B cell (primary cell): Measurements from ENCODE around the gene TMEM132D. TPM values are rescaled to one million over a fixed set of nuclear protein-coding genes. Genes with fewer than 3 reads are reported as not detected.

ENCODE experiments used
- ATAC-seq: fragments of 200-7000 bp; cut with Tn5 transposase; one replicate; pipeline ENCODE4 v1.10.0; 2021; ENCODE audit warnings: low read depth, mild to moderate bottlenecking, moderate number of reproducible peaks, moderate library complexity
- CTCF ChIA-PET: fragments of 350-600 bp; sonication (Branson Sonifier 250); formaldehyde crosslinking; loops from one replicate; lab custom pipeline; 2021; ENCODE audit warnings: antibody characterized with exemption, inconsistent platforms; lab: Charles Lee
- POLR2A ChIA-PET: fragments of 350-600 bp; sonication (Branson Sonifier 250); formaldehyde crosslinking; loops from one replicate; lab custom pipeline; 2021; ENCODE audit warnings: antibody characterized with exemption; lab: Charles Lee
- DNase-seq: peaks from one replicate; pipeline ENCODE4 v3.0.0; 2013
- H2AFZ ChIP-seq: 2 replicates; pipeline ENCODE4 v1.6.1; 2012; ENCODE audit warnings: mild to moderate bottlenecking, low read depth, low read length; ENCODE audit not compliant: insufficient read depth, poor library complexity, severe bottlenecking
- H3K27ac ChIP-seq, 2 donors: 1 replicate in 1 of 2; 2 replicates in 1 of 2; pipeline ENCODE4 v1.5.1; 2012 to 2013; ENCODE audit warnings: low read length in 2 of 2, mild to moderate bottlenecking in 2 of 2, moderate library complexity in 1 of 2
- H3K27me3 ChIP-seq, 4 experiments: fragments of 200-600 bp in 1 of 4; sonication (generic) in 1 of 4; replicated peaks in 1 of 4; 1 replicate in 2 of 4; 2 replicates in 2 of 4; pipeline versions ENCODE4 v1.6.1 to v1.7.0; 2013 to 2016; ENCODE audit warnings: low read length in 3 of 4, mild to moderate bottlenecking in 2 of 4, mixed read lengths in 1 of 4, moderate library complexity in 1 of 4; ENCODE audit not compliant: insufficient read depth in 4 of 4, control insufficient read depth in 3 of 4; ENCODE audit errors: control extremely low read depth in 1 of 4
- H3K36me3 ChIP-seq, 2 experiments: replicated peaks in 1 of 2; 1 replicate in 1 of 2; 2 replicates in 1 of 2; pipeline versions ENCODE4 v1.6.1 to v1.7.1; 2013; ENCODE audit warnings: low read length in 1 of 2; ENCODE audit not compliant: insufficient read depth in 2 of 2, control insufficient read depth in 1 of 2; ENCODE audit errors: control extremely low read depth in 1 of 2, extremely low read depth in 1 of 2
- H3K4me1 ChIP-seq, 2 donors: fragments of 200-600 bp in 1 of 2; sonication (generic) in 1 of 2; 1 replicate in 1 of 2; 2 replicates in 1 of 2; pipeline versions ENCODE4 v1.5.1 to v1.6.1; 2013 to 2017; ENCODE audit warnings: low read length in 2 of 2; ENCODE audit not compliant: control insufficient read depth in 2 of 2, insufficient read depth in 2 of 2
- H3K4me2 ChIP-seq: replicated peaks from 2 replicates; pipeline ENCODE3; 2012; ENCODE audit warnings: mild to moderate bottlenecking, low read depth, low read length; ENCODE audit not compliant: poor library complexity, severe bottlenecking
- H3K4me3 ChIP-seq, 5 experiments: fragments of 200-600 bp in 1 of 5; sonication (generic) in 1 of 5; 1 replicate in 3 of 5; 2 replicates in 2 of 5; pipeline versions ENCODE4 v1.5.1 to v1.7.0; 2011 to 2016; ENCODE audit warnings: low read length in 4 of 5, mild to moderate bottlenecking in 4 of 5, low read depth in 2 of 5, control low read depth in 1 of 5, moderate library complexity in 1 of 5; ENCODE audit not compliant: insufficient read depth in 1 of 5; ENCODE audit errors: control extremely low read depth in 1 of 5, extremely low read depth in 1 of 5
- H3K79me2 ChIP-seq: fragments of 200-600 bp; sonication (generic); one replicate; pipeline ENCODE4 v1.6.0; 2016; ENCODE audit warnings: low read length; ENCODE audit not compliant: control insufficient read depth, insufficient read depth
- H3K9ac ChIP-seq: fragments of 200-600 bp; sonication (generic); 2 replicates; pipeline ENCODE4 v1.6.1; 2017; ENCODE audit warnings: mild to moderate bottlenecking, low read length, moderate library complexity
- H3K9me3 ChIP-seq, 3 donors: one replicate each; pipeline versions ENCODE4 v1.6.1 to v1.7.1; 2013; ENCODE audit warnings: low read length in 2 of 3; ENCODE audit not compliant: control insufficient read depth in 2 of 3, insufficient read depth in 1 of 3; ENCODE audit errors: control extremely low read depth in 1 of 3
- H4K20me1 ChIP-seq: 2 replicates; pipeline ENCODE4 v1.6.0; 2012; ENCODE audit warnings: mild to moderate bottlenecking, low read length; ENCODE audit not compliant: insufficient read depth, control insufficient read depth, poor library complexity, severe bottlenecking
- H3K27ac Mint-ChIP-seq: one replicate; pipeline ENCODE4 v1.8.0; 2021; ENCODE audit warnings: mixed read lengths
- H3K27me3 Mint-ChIP-seq: one replicate; pipeline ENCODE4 v1.8.0; 2021; ENCODE audit warnings: mixed read lengths
- H3K4me1 Mint-ChIP-seq: one replicate; pipeline ENCODE4 v1.8.0; 2021; ENCODE audit warnings: mixed read lengths
- H3K4me3 Mint-ChIP-seq: one replicate; pipeline ENCODE4 v1.8.0; 2021; ENCODE audit warnings: mixed read lengths
- H3K9me3 Mint-ChIP-seq: one replicate; pipeline ENCODE4 v1.8.0; 2022; ENCODE audit warnings: mixed read lengths; ENCODE audit not compliant: insufficient read depth
- CTCF ChIP-seq: fragments of 200-600 bp; IDR thresholded peaks from one replicate; pipeline ENCODE4 v1.8.0; 2022; ENCODE audit warnings: antibody characterized with exemption, mild to moderate bottlenecking
- EZH2 ChIP-seq: IDR thresholded peaks from 2 replicates; pipeline ENCODE4 v1.6.1; 2012; ENCODE audit warnings: borderline replicate concordance, low read depth, mild to moderate bottlenecking, moderate library complexity, low read length; ENCODE audit not compliant: insufficient read depth, poor library complexity, severe bottlenecking
- WGBS: methylation state at CpG from one replicate; pipeline ENCODE4 v1.1.5; 2013; ENCODE audit warnings: missing lambda C conversion rate; ENCODE audit not compliant: insufficient coverage; 5-methylcytosine and 5-hydroxymethylcytosine counted together
- intact Hi-C: fragments of 100-400 bp; cut with micrococcal nuclease; formaldehyde crosslinking; loops from one replicate; pipeline ENCODE4 v1.10.0; 2022
- polyA plus RNA-seq: library from polyadenylated mRNA; depleted of rRNA; stranded (reverse); fragments of >200 nt; gene quantifications from 2 replicates; pipeline ENCODE4 v1.2.3, GENCODE V29; 2012
- total RNA-seq, 2 donors: library from RNA; stranded (reverse); fragments of 120-200 nt in 1 of 2; gene quantifications; 1 replicate in 1 of 2; 2 replicates in 1 of 2; pipeline versions ENCODE4 v1.2.3 to v1.2.4, GENCODE V29; 2013 to 2022

The TMEM132D gene
- total and polyA plus RNA-seq, 2 donors (not counting 1 experiment from before 2014, with no cell fraction given): not detected

- ChIA-PET CTCF (no interaction called here), POLR2A (no interaction called here)
- intact Hi-C loops: no loop called here
- no peaks in the 10 kb centered on the region for H3K27me3 ChIP-seq
- Mint-ChIP-seq H3K27ac (no peak overlapping the region), H3K27me3 (peaks cover 3% of the 10 kb centered on the region), H3K9me3 (no peaks in the 10 kb centered on the region), H3K4me1 (no peaks in the 10 kb centered on the region), H3K4me3 (no peak overlapping the region)
- H2AFZ ChIP-seq: no peak overlapping the region
- DNase-seq (no peak), ATAC-seq (no peak)
- H3K79me2 ChIP-seq: no peaks in the 10 kb centered on the region
- H3K4me3 ChIP-seq: no peak overlapping the region
- H3K4me1 ChIP-seq: no peaks in the 10 kb centered on the region
- H3K27ac ChIP-seq: no peak overlapping the region
- TF ChIP-seq CTCF (no peak), EZH2 (no peak)
- no peaks in the 10 kb centered on the region for H4K20me1 ChIP-seq
- WGBS: 82% methylated on average over 14 of the region's 19 CpGs
- H3K4me2 ChIP-seq: no peak overlapping the region
- no peaks in the 10 kb centered on the region for H3K9me3 ChIP-seq
- H3K9ac ChIP-seq: no peak overlapping the region
- no peaks in the 10 kb centered on the region for H3K36me3 ChIP-seq
Observed at GRCh38 chr12:129184127-129184928, 719.5 kb downstream of the TMEM132D start.

GRCh38 chr12:129179941-129180553, 723.8 kb downstream of the TMEM132D start:
- no peaks in the 10 kb centered on the region for H3K4me1 Mint-ChIP-seq
- peaks cover 4% of the 10 kb centered on the region for H3K9me3 Mint-ChIP-seq
- Histone ChIP-seq H3K36me3 (no peaks in the 10 kb centered on the region), H2AFZ (no peak overlapping the region), H3K9ac (no peak overlapping the region), H3K4me1 (no peaks in the 10 kb centered on the region), H3K27ac (no peak overlapping the region), H3K4me3 (no peak overlapping the region), H3K27me3 (no peaks in the 10 kb centered on the region), H3K9me3 (peaks cover 0 to 3% (median 0%) of the 10 kb centered on the region in 3 donors), H4K20me1 (no peaks in the 10 kb centered on the region), H3K4me2 (no peak overlapping the region), H3K79me2 (no peaks in the 10 kb centered on the region)
- ATAC-seq (no peak), DNase-seq (no peak)
- POLR2A ChIA-PET: no interaction called here
- CTCF ChIA-PET: no interaction called here
- TF ChIP-seq EZH2 (no peak), CTCF (no peak)
- H3K27ac Mint-ChIP-seq: no peak overlapping the region
- intact Hi-C loops: no loop called here
- 73% methylated on average over 4 of the region's 7 CpGs for WGBS
- H3K27me3 Mint-ChIP-seq: peaks cover 3% of the 10 kb centered on the region
- H3K4me3 Mint-ChIP-seq: no peak overlapping the region
